ENCODE results near the gene CFAP298.

DNA sequence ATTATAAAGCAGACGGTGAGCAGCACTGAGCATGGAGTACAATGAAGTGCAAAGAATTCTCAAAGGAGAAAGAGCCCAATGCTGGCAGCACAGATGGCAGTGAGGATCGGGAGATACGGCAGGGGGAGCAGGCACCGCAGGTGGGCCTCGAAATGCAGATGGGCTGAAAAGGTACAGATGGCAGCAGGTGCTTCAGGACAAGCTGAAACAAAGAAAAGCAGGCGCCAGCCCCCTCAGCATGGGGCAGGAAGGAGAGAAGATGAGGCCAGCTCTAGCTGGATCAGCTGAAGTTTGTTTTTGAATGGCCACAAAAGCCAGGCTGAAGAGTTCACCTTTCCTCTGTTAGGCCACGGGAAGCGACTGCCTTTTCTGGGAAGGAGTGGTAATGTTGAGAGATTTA is 7.7 kb downstream of the CFAP298 start:
- TF ChIP-seq, protein P1, sequence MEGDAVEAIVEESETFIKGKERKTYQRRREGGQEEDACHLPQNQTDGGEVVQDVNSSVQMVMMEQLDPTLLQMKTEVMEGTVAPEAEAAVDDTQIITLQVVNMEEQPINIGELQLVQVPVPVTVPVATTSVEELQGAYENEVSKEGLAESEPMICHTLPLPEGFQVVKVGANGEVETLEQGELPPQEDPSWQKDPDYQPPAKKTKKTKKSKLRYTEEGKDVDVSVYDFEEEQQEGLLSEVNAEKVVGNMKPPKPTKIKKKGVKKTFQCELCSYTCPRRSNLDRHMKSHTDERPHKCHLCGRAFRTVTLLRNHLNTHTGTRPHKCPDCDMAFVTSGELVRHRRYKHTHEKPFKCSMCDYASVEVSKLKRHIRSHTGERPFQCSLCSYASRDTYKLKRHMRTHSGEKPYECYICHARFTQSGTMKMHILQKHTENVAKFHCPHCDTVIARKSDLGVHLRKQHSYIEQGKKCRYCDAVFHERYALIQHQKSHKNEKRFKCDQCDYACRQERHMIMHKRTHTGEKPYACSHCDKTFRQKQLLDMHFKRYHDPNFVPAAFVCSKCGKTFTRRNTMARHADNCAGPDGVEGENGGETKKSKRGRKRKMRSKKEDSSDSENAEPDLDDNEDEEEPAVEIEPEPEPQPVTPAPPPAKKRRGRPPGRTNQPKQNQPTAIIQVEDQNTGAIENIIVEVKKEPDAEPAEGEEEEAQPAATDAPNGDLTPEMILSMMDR (IDR thresholded peaks at IDR 0.05), result no peak
- TF ChIP-seq EZH2phosphoT487 (IDR thresholded peaks at IDR 0.05), result no peak

Data from neural progenitor cell (in vitro differentiated cells).